ENCODE data around the gene SPAG17.

SPAG17 gene

DNA sequence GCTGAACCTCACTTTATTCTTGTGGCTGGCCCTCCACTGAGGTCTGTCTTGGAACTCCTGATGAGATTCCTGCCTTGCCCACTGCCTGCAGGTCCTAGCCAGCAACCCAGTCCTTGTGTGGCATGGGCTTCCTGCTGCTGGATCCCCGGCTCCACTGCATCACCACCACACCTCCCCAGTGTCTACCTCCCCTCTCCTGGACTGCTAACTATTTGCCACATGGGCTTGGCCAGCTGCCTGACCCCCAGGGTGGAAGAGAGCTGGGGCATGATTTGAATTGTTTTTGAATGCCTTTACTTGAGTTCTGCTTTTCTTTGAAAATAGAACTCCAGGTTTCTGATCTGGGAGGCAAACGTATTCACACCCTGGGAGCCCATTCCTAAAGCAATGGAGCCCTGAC, 41.2 kb downstream of the SPAG17 start:
- no peak for DNase-seq (ENCODE audit: extremely low read depth, low read depth)

DNA sequence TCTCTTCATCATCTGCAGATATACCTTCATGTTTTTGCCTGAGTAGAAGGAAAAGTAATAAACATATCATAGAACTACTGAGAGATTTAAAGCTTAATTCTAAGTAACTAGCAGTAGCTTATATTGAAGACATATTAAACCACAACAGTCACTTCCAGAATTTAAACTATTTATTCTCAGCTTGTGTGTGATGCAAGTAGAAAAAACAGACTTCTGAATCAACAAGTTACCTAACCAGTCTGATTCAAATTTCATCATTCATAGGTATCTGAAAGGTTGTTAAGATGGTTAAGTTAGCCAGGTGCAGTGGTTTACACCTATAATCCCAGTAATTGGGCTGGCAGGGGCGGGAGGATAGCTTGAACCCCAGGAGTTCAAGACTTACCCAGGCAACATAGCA, 41.9 kb downstream of the SPAG17 start:
- TF ChIP-seq, protein P1, sequence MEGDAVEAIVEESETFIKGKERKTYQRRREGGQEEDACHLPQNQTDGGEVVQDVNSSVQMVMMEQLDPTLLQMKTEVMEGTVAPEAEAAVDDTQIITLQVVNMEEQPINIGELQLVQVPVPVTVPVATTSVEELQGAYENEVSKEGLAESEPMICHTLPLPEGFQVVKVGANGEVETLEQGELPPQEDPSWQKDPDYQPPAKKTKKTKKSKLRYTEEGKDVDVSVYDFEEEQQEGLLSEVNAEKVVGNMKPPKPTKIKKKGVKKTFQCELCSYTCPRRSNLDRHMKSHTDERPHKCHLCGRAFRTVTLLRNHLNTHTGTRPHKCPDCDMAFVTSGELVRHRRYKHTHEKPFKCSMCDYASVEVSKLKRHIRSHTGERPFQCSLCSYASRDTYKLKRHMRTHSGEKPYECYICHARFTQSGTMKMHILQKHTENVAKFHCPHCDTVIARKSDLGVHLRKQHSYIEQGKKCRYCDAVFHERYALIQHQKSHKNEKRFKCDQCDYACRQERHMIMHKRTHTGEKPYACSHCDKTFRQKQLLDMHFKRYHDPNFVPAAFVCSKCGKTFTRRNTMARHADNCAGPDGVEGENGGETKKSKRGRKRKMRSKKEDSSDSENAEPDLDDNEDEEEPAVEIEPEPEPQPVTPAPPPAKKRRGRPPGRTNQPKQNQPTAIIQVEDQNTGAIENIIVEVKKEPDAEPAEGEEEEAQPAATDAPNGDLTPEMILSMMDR (IDR thresholded peaks at IDR 0.05; ENCODE audit: low read depth, low read length) = no peak
- DNase-seq (ENCODE audit: extremely low read depth, low read depth) = no peak

More for the DNA sequence above, 41.2 kb downstream of the SPAG17 start:
- TF ChIP-seq, protein P1 (IDR thresholded peaks at IDR 0.05; ENCODE audit: low read depth, low read length) = no peak

DNA sequence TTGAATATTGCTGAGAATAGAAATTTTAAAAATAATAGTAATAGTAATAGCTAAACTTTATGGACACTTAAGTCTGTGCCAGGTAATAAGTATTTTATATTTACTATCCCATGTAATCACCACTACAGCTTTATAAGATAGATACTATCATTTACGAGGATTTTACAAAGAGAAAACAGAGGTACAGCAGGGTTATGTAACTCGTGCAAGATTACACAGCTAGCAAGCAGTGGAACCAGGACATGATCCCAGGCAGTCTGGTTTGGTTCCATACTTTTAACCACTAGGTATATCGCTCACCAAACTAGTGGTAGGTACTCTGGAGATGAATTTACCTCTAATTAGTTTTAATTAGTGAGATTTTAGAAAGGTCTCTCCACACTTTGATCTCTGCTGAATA, 42.5 kb downstream of the SPAG17 start:
- TF ChIP-seq, protein P1 (IDR thresholded peaks at IDR 0.05; ENCODE audit: low read depth, low read length) = no peak
- no peak for DNase-seq (ENCODE audit: extremely low read depth, low read depth)

DNA sequence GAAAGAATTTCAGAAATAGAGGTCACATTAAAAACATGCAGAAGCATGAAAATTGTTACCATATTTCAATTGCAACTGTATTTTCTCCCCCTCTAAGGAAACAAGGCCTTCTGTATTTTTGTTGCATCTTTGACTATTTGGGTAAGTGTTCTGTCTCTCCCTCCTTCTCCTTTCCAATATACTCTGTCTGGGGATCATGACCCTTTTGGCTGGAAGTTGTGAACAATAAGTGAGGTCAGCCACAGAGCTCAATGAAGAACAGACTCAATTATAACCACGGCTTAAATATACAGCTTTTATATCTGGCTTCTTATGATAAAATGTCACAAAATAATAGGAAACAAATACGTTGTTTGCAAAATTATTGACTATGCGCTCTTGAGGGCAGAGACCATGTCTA, 47.1 kb downstream of the SPAG17 start:
- DNase-seq (ENCODE audit: extremely low read depth, low read depth) = no peak

DNA sequence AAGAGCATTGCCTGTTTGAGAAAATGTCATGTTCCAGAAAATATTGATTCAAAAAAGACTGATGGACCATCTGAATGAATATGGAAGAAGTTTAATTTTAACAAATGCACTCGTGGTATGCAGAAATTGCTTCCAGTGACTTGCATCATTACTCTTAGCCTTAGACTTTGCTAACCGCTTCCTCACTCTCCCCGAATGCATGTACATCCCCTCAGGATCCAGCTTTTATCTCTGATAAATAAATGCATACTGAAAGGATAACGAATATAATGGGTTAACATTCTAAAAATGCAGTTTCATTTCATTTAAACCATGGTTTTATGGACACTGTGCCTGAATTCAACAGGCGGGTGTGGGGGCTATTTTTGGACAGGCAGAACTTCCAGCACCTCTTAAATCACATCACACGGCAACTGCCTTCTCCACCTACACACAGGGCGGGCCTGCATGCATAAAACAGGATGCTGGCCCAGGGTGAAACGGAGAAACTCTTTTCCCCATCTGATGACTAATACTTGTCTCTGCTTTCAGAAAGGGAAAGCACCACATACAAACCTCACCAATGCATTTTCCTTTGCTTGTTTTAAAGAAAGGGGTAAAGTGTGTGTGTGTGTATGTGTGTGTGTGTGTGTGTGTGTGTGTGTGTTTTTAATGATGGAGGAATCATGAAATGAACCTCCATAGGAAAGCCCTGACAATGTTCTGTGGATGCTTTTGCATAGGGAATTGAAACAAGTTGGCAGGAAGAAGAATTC, 48.7 kb downstream of the SPAG17 start:
- TF ChIP-seq, protein P1 (IDR thresholded peaks at IDR 0.05; ENCODE audit: low read depth, low read length) = no peak
- DNase-seq (ENCODE audit: extremely low read depth, low read depth) = no peak

More for the DNA sequence above, 47.1 kb downstream of the SPAG17 start:
- TF ChIP-seq, protein P1 (IDR thresholded peaks at IDR 0.05; ENCODE audit: low read depth, low read length) = no peak

DNA sequence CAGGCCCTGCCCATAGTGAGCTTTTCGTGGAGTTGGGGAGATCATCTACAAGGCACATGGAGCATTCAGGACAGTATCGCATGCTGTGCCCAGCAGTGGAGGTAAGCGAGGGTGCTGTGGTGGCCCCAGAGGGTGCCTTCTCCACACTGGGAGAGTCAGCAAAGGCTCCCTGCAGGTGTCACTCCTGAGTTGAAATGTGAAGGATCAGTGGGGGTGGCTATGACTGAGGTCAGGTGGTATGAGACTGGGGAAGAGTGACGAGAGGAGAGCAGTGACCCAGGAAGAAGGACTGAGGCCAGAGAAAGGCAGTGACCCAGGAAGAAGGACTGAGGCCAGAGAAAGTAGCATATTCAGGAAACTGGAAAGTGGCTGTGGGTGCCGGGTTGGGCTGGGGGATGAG, 53.0 kb downstream of the SPAG17 start:
- DNase-seq (ENCODE audit: extremely low read depth, low read depth) = no peak
- TF ChIP-seq, protein P1 (IDR thresholded peaks at IDR 0.05; ENCODE audit: low read depth, low read length) = no peak

DNA sequence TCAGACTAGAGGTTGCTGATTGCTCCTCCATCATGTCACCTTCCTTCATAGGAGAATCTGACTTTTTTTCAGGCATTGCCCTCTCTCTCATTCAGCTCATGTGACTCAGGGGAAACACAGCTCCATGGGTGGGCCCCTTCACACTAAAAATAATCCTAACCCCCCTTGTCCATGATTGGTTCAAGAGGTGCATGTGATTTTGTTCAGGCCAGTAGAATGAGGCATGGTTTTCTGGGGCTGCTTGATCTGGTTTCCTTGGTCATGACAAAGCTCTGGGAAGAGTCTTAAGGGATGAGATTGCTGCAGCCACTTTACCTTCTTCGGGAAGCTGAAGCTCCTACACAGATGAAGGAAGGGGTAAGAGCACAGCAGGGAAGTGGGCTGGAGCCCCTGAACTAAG, 56.3 kb downstream of the SPAG17 start:
- DNase-seq (ENCODE audit: extremely low read depth, low read depth) = no peak
- TF ChIP-seq, protein P1 (IDR thresholded peaks at IDR 0.05; ENCODE audit: low read depth, low read length) = no peak
